Right lung (tissue), 5 donors: ENCODE measurements around the gene RTN4R. TPM values are rescaled to one million over a fixed set of nuclear protein-coding genes. Genes with fewer than 3 reads are reported as not detected.
A peak's percentile ranks its signal among the peaks of the same experiment; 100 is the strongest.

ENCODE experiments used
- DNase-seq, 2 donors: peaks; one replicate each; pipeline ENCODE4 v3.0.0-alpha.2; 2013
- polyA plus RNA-seq, 5 donors: library from polyadenylated mRNA; unstranded; fragments of 120-200 nt; gene quantifications; one replicate each; pipeline versions ENCODE4 v1.2.1 to v1.2.3, GENCODE V29; 2013; ENCODE audit warnings: inconsistent platforms in 1 of 5, low replicate concordance in 1 of 5; ENCODE audit not compliant: insufficient read length in 5 of 5, insufficient read depth in 1 of 5

Gene RTN4R
- polyA plus RNA-seq, 5 donors: 4.2 to 11.9 (median 4.9) TPM

GRCh38 chr22:20242393-20243175 is 25.5 kb downstream of the RTN4R start:
- no peak for DNase-seq

DNA sequence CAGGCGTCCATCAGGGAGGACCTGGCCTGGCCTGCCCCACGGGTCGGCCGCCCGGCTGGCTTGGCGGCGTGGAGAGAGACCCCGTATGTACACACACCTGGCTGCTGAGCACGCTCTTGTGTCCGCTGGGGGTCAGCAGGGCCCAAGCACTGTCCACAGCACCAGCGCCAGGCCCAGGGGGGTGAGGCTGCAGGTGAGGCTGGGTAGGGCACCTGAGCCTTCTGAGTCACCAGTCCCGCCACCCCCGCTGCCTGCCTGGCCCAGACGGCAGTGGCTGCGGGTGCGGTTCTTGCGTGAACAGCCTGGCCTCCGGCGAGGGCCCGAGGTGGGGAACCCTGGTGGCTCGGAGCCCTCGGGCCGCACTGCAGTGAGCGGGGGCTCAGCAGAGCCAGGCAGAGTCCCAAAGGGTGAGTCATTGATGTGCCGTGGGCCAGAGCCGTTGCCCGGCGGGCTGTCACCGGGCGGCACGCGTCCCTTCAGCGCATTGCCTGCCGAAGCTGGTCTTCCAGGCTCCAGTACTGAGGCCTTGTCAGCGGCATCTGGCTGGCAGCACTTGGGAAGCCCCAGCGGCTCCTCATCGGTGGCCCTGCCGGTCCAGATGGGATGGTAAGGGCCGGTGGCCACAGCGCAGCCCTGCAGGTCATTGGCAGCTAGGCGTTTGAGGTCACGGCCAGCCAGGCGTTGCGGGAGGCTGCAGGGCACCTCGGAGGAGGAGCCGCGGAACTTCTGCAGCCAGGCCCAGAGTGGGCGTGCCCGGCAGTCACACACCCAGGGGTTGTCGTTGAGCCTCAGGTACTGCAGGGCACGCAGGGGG is 26.3 kb downstream of the RTN4R start:
- DNase-seq: no peak

- no peak for DNase-seq
These were observed 27.2 kb downstream of the RTN4R start for GRCh38 chr22:20240900-20241299.

GRCh38 chr22:20240447-20240764 is 27.7 kb downstream of the RTN4R start:
- DNase-seq: peak; percentile 66 to 71

DNA sequence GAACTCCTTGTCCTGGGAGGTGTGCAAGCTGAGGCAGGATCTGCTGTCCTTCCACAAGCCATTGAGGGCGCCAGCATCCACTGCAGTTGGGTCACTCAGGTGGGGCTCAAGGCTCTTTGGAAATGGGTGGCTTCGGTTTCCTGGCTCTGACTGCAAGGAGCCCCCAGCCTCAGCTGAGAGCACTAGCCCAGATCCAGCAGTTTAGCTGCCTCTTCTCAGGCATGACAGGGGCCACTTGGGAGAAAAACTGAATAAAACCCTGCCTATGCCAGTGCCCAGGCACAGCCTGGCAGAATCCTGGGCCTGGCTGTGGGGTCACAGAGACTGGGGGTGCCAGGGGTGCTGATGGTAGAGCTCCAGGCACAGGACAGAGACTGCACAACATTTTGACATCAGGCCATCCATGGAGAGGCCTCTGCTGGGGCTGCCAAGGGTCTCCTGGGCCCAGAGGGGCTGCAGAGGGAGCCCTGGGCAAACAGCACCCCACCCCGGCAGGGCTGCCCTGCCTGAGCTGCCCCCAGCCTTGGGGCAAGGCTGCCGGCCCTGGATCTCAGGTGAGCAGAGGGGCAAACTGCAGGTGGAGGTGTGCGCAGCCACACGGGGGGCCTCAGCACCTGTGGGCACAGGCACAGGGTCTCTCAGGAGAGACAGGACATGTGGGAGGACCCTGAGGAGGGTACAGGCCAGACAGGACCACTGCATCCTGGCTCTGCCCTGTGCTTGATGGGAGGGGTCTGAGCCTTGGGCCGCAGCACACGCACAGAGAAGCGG is 28.3 kb downstream of the RTN4R start:
- no peak for DNase-seq

DNA sequence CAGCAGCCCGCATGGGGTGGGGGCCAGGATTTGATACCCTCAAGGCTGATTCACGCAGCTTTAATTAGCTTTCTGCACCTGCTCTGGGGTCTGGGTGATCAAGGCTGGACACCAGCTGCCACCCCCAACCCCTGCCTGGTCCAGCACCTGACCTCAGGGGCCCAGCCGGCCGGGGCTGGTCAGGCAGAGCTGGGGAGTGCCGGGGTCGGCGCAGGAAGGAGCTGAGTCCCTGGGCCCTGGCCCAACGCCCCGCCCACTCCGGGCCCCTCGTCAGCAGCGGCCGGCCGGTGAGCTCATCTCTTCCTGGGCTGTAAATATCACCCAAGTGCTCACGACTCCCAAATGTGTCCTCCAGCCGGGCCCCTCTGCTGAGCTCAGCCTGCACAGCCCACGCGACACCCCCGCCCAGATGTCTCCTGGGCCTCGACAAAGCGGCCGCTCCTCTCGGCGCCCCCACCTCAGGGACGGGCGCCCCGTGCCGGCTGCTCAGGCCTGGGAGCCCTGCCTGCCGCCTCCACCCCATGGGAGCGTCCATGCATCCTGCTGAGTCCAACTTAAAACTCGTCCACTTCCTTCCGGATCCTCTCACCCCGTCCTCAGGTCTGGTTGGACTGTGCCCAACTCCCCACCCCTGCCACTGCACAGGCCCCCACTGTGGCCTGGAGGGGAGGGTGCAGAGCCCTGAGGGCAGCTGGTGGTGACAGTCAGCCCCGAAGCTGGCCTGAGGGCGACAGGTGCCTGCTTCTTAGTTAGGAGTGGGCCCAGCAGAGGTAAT is 29.0 kb downstream of the RTN4R start:
- peak in 1 of 2 donors; percentile 37 for DNase-seq

- DNase-seq: peak in 1 of 2 donors; percentile 33
These were observed 29.6 kb downstream of the RTN4R start for GRCh38 chr22:20238536-20238900.

GRCh38 chr22:20237480-20238440 is 30.4 kb downstream of the RTN4R start:
- no peak for DNase-seq

DNA sequence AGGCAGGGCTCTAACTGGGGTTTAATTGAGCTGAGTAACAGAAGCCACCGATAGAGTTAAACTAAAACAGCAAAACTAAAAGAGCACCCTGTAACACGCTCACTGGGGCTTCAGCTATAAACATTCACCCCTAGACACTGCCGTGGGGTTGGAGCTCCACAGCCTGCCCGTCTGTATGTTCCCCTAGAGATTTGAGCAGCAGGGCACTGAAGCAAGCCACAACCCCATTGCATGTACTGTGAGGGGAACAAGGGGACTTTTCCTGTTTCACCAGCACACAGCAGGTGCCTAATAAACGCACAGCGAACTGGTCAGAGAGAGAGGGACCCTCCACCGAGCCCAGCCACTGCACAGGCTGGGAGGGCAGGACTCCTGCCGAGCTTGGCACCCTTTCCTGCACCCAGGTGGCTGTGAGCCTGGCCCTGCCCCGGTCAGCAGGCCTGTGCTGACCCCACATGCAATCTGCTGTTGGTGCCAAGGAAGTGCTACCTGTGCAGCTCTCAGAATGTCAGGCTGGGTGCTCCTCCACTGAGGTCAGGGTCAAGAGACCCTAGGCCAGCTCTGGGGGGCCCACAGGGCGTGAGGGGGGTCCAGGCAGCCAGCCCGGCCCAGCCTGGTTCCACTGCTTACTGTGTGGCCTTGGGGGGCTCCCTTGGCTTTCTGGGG is 31.9 kb downstream of the RTN4R start:
- DNase-seq: no peak

DNA sequence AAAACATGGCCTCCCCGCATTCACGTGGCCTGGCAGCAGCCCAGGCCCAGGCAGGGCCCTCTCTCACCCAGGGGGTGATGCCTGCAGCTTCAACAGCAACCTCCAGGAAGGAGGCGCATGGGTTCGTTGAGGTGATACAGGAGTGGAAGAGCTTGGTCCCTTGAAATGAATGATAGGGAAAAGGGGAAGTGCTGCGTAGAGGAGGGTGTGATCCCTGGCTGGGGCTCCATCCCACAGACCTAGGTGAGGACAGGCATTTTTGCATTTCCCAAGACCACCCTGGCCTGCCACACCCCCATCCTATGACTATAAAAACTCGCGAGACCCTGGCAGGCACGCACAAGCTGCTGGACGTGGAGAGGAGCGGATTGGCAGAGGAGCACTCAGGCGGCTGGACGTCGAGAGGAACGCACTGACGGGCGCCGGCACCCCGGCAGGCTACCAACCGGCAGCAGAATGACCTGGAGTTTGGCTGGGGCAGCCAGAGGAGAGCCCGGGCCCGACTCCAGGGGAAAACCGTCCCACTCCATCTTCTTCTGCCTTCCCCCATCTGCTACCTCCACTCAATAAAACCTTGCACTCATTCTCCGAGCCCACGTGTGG is 32.6 kb downstream of the RTN4R start:
- no peak for DNase-seq

- DNase-seq: no peak
These were observed 33.2 kb downstream of the RTN4R start for GRCh38 chr22:20234760-20235388.

- DNase-seq: no peak
These were observed 33.8 kb downstream of the RTN4R start for GRCh38 chr22:20234314-20234682.

DNA sequence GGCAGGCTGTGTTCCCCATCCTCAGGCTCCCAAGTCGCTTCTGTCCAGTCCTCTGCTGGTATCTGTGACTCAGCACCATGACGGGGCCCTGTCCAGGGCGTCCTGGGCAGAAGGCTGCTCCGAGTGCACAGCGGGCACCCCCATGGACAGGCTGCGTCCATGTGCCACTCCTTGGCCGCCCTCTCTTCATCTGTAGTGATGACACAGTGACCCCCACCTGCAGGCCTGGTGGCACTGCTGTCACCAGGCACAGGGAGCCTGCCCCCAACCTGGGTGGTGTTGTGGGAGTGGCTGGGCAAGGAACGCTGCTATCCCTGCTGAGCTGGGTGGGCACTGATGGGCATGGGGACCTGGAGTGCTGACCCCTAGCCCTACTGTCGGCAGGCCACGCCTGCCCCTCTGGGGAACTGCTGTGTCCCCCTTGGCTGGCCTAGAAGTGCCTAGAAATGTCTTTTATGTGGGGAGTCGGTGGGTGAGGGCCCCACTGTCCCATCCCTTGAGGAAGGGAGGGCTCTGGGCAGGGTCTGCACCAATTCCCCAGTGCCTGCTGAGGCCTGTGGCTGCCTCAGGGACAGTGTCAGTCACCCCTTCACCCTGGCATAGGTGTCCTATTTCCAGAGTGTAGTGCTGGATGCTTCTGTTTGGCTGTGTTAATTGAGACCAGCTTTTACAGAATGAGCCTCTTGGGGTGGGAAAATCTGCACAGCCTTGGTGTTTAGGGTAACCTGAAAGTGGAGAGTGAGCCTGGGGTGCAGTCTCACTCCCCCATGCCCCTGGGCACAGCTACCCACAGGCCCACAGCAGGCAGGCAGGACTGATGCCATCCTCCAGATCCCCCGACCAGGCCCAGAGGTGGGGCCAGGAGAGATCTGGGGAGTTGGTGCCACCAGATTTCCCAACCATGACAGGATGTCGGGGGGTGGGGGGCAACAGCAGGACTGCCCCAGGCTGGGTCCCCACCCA is 34.5 kb downstream of the RTN4R start:
- DNase-seq: no peak

DNA sequence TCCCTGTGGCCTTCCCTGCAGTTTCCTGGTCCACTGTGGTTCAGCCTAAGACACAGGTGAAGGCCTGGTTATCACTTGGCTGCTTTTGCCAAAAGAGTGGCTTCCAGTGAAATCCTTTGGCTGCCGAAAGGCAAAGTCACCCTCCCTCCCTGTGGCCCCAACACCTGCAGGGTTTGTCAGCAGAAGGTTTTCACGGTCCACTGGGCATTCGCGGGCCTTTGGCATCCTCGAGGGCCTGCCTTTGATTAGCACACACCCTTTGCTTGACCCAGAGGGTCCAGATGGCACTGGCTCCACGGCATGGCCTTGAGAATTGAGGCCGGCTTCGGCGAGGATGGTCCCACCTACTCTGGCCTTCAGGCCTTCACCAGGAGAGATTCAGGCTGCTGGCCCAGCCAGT is 35.3 kb downstream of the RTN4R start:
- DNase-seq: no peak

DNA sequence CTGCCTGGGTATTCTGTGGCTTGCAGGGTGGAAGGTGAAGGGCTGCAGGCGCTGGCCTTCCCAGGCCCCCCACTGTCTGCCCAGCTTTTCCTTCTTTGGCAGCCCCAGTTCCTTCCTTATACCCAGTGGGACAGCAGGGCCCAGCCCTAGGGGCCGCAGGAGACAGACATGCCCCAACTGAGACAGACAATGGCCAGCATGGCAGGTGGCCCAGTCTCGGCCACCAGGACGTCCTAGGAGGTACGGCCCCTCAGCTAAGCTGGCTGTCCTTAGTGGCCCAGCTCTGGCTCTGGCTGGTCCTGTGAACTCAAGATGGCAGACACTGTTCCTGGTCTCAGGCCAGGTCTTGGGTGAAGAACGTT is 35.9 kb downstream of the RTN4R start:
- DNase-seq: no peak

DNA sequence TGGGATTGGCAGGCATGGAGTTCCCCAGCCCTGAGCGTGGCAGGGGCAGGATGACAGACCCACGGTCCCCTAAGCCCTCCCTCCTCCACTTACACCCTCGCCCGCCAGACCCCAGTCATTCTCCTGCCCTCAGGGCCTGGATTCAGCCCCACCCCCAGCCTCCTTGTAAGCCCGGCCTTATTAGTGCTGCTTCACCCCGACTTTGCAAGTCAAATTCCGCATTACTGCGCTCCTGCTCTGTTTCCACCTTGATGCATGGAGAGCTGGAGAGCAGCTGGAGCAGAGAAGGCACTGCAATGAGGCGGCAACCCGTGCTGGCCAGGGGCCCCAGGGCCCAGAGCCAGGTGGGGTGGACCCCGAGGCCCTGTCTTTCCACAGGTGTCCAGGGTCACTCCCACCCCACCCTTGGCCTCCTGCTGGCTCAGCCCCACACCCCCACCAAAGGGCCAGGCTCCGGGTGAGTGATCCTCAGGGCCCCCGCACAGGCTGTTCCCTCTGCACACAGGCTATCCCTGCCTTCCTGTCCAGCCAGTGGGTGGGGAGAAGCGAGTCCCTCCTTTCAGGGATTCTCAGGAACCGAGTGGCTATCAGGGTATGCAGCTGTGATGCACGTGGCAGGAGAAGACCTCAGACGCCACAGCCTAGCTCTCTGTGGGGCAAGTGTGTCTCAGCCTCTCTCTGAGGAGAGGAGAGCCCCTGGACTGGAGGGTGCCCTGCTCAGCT is 36.4 kb downstream of the RTN4R start:
- DNase-seq: no peak

DNA sequence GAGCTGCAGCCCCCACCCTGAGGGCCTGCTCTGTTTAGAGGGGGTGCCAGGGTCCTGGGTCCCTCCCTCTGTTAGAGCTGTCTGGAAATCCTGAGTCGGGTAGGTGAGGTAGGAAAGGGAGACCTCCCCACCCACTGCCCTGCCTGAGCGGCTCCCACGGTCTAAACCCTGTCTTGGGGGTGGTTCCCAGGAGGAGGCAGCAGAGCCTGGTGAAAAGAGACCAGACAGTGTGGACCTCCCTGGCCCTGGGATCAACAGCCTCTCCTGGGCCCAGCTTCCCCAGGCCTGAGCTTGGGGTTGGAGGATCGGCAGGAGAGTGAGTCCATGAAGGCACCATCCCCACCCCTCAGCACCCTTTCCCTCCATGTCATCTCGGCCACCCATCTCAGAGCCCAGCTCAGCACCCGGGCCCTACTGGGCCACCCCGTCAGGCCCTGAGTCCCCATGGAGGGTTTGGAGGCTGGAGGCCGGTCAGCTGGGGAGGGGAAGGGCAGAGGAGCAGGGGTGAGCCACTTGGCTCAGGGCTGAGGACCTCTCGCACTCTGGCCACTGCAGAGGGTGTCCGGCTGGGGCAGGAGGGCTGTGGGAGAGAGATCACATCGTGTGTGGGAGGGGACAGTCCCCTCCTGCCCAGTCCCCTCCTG is 37.2 kb downstream of the RTN4R start:
- DNase-seq: no peak
